ENCODE results near the gene LZTS2.

LZTS2 gene

DNA sequence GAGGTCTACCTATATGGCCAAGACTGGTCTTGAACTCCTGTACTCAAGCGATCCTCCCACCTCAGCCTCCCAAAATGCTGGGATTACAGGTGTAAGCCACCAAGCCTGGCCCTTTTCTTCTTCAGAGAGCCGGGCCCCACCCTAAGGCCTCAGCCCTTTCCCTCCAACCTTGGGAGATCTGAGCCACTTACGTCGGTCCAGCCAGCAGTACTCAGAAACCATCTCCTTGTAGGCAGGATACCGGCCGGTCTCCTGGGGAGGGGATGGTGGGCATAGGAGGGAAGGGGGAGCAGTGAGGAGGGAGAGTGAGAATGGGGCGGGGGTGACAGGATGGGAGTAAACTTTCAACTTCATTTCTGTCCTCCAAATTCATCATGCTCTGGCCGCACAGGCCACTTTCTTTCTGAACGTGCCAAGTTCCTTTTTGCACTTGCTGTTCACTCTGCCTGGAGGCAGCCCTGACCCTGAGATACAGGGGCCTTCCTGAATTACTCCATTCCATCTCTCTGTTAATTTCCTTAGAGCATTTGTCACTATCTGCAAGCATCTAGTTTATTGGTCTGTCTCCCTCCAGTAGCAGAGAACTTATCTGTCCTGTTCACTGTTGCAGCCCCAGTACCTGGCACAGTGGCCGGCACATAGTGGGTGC is 20.9 kb downstream of the LZTS2 start:
- Histone ChIP-seq H3K9ac (ENCODE audit: low read depth, low read length) (no peak overlapping the region), H3K36me3 (ENCODE audit: insufficient read depth, low read depth, low read length) (no peaks in the 10 kb centered on the region), H3K27me3 (ENCODE audit: insufficient read depth, low read length) (peaks cover 53% of the 10 kb centered on the region), H3K4me3 (ENCODE audit: low read length) (no peak overlapping the region), H3K27ac (ENCODE audit: low read length) (no peak overlapping the region), H3K9me3 (ENCODE audit: insufficient read depth, low read depth, low read length) (no peaks in the 10 kb centered on the region), H3K4me1 (ENCODE audit: insufficient read depth, low read length) (no peaks in the 10 kb centered on the region)

DNA sequence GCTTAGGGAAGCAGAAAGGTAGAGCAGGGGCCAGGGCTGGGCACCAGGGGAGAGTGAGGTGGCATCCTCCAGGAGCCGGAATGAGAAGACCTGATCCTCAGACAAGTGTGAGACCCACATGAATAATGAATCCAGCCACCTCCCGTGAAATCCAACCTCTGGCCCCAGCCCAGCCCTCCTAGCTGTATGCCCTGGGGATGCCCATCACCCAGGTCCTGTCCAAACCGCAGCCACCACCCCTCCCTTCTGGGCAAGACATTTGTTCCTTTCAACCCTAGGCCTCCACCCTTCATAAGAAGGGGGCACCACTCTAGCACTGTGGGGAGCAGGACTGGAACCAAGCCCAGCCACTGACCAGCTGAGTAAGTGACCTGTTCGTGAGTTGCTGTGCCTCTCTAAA is 21.6 kb downstream of the LZTS2 start:
- Histone ChIP-seq H3K9me3 (ENCODE audit: insufficient read depth, low read depth, low read length) (no peaks in the 10 kb centered on the region), H3K9ac (ENCODE audit: low read depth, low read length) (no peak overlapping the region), H3K27me3 (ENCODE audit: insufficient read depth, low read length) (peaks cover 46% of the 10 kb centered on the region), H3K36me3 (ENCODE audit: insufficient read depth, low read depth, low read length) (no peaks in the 10 kb centered on the region), H3K4me3 (ENCODE audit: low read length) (no peak overlapping the region), H3K4me1 (ENCODE audit: insufficient read depth, low read length) (no peaks in the 10 kb centered on the region), H3K27ac (ENCODE audit: low read length) (no peak overlapping the region)

DNA sequence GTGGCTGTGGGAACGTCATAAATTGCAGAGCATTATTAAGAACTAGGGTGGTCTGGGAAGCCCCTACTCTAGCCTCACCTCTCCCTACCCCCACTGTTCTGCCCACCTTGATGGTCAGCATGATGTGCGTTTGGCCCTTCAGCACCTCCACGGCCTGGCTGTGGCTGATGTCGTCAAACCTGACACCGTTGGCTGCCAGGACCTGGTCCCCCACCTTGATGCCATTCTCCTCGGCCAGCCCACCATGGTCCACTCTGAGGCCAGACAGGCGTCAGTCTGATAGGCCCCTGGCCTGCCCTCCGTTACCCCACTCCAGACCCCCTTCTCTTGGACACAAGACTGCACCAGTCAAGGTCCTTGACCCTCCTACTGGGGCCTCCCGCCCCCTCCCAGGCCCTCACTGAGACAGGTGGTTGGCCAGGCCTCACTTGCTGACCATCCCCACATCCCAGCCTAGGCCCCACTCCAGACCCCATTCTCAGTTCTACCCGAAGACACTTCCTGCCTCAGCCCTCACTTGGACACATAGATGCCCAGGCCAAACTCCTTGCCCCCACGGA is 22.2 kb downstream of the LZTS2 start:
- no peaks in the 10 kb centered on the region for H3K36me3 ChIP-seq (ENCODE audit: insufficient read depth, low read depth, low read length)
- H3K9ac ChIP-seq (ENCODE audit: low read depth, low read length) = no peak overlapping the region
- no peak overlapping the region for H3K4me3 ChIP-seq (ENCODE audit: low read length)
- H3K4me1 ChIP-seq (ENCODE audit: insufficient read depth, low read length) = no peaks in the 10 kb centered on the region
- peaks cover 41% of the 10 kb centered on the region for H3K27me3 ChIP-seq (ENCODE audit: insufficient read depth, low read length)
- H3K9me3 ChIP-seq (ENCODE audit: insufficient read depth, low read depth, low read length) = no peaks in the 10 kb centered on the region
- H3K27ac ChIP-seq (ENCODE audit: low read length) = no peak overlapping the region

DNA sequence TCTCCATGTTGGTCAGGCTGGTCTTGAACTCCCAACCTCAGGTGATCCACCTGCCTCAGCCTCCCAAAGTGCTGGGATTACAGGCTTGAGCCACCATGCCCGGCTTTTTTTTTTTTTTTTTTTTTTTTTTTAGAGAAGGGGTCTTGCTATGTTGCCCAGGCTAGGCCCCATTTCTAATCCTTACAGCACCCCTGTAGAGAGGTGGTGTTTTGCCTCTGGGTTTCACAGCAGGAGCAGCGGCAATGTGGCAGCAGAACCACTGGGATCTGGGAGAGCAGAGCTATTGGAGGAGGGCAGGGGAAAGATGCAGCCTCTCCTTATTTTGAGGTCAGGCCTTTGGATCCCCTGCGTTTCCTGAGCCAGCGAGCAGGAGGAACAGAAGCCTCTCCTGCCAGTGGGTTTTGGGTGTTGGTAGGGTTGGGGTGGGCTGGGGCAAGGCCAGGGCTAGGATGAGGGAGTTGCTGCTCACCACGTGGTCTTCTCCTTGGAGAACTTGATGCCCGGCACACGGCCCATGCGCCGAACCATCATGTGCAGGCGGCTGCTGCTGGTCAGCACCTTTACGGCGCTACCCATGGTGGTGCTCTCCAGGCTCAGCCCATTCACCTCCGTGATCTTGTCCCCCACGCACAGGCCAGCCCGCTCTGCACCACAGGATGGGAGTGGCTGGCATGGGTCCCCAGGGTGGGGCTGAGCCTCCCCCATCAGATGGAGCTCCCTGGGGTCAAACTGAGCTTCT is 23.5 kb downstream of the LZTS2 start:
- peaks cover 27% of the 10 kb centered on the region for H3K27me3 ChIP-seq (ENCODE audit: insufficient read depth, low read length)
- no peak overlapping the region for H3K27ac ChIP-seq (ENCODE audit: low read length)
- H3K4me1 ChIP-seq (ENCODE audit: insufficient read depth, low read length) = no peaks in the 10 kb centered on the region

DNA sequence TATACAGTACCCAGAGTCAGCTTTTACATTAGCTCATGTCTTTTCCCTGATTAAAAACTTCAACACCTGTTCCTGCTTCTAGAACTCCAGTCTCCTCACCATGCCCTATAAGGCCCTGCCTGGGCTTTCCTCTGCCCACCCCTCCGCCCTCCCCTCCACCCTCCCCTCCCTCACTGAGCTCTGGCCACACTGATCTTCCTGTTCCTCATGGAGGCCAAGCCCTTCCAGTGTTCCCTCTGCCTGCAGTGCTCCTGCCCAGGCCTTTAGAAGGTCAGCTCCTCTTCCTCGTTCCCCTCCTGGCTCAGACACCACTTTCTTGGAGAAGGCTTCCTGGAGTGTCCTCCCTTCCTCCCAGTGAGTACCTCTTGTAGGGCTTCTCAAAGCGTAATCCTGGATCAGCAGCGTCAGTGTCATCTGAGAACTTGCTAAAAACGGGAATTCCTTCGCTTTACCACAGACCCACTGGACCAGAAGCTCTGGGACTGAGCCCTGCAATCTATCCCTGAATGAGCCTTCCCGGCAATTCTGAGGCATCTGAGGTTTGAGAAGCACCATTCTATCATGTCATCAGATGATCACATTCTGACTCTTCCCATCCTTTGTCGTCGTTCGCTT is 27.6 kb downstream of the LZTS2 start:
- peaks cover 4% of the 10 kb centered on the region; the same call in 1 of the 2 replicates for H3K4me1 ChIP-seq (ENCODE audit: insufficient read depth, low read length)
- H3K9me3 ChIP-seq (ENCODE audit: insufficient read depth, low read depth, low read length) = no peaks in the 10 kb centered on the region
- H3K9ac ChIP-seq (ENCODE audit: low read depth, low read length) = no peak overlapping the region
- no peak overlapping the region for H3K27ac ChIP-seq (ENCODE audit: low read length)
- no peaks in the 10 kb centered on the region for H3K36me3 ChIP-seq (ENCODE audit: insufficient read depth, low read depth, low read length)
- no peak overlapping the region for H3K4me3 ChIP-seq (ENCODE audit: low read length)
- H3K27me3 ChIP-seq (ENCODE audit: insufficient read depth, low read length) = peaks cover 36% of the 10 kb centered on the region

More for the DNA sequence above, 23.5 kb downstream of the LZTS2 start:
- Histone ChIP-seq H3K4me3 (ENCODE audit: low read length) (no peak overlapping the region), H3K9me3 (ENCODE audit: insufficient read depth, low read depth, low read length) (no peaks in the 10 kb centered on the region), H3K36me3 (ENCODE audit: insufficient read depth, low read depth, low read length) (no peaks in the 10 kb centered on the region), H3K9ac (ENCODE audit: low read depth, low read length) (no peak overlapping the region)

DNA sequence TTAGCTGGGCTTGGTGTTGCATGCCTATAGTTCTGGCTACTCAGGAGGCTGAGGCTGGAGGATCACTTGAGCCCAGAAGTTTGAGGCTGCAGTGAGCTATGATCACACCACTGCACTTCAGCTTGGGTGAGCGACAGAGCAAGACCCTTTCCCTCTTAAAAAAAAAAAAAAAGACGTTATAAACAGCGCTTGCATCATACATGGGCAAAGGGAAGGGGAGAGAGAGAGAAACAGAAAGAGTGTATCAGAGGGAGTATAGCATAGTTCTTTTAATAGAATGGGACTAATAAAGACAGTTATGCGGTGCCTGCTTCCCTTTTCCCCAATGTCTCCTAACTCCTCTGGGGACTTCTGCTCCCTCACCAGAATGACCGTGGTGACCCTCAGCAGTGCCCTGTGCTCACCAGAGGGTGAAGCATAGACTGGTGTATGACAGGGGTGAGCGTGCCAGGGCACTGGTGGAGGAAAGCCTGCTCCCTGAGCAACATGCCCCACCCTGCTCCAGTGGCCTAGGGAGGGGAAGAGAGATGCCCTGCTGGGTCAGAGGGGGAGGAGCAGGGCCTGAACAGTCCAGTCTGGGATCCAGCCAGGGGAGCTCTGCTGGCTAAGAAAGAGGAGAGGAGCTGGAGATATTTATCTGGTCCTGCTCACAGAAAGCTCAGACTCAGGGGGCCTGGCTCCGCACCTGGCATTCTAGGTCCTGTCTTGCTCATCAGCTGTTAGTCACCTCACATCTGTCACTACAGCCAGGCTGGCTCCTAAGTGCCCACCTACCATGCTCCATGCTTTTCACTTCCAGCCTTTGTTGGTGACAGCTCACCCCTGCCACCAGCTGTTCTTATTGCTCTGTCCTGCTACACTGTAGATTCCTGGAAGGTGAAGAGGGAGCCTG is 29.1 kb downstream of the LZTS2 start:
- no peak overlapping the region for H3K9ac ChIP-seq (ENCODE audit: low read depth, low read length)
- H3K27ac ChIP-seq (ENCODE audit: low read length) = no peak overlapping the region
- H3K4me1 ChIP-seq (ENCODE audit: insufficient read depth, low read length) = peaks cover 12% of the 10 kb centered on the region
- H3K36me3 ChIP-seq (ENCODE audit: insufficient read depth, low read depth, low read length) = no peaks in the 10 kb centered on the region
- H3K4me3 ChIP-seq (ENCODE audit: low read length) = no peak overlapping the region
- H3K27me3 ChIP-seq (ENCODE audit: insufficient read depth, low read length) = peaks cover 49% of the 10 kb centered on the region
- H3K9me3 ChIP-seq (ENCODE audit: insufficient read depth, low read depth, low read length) = no peaks in the 10 kb centered on the region

DNA sequence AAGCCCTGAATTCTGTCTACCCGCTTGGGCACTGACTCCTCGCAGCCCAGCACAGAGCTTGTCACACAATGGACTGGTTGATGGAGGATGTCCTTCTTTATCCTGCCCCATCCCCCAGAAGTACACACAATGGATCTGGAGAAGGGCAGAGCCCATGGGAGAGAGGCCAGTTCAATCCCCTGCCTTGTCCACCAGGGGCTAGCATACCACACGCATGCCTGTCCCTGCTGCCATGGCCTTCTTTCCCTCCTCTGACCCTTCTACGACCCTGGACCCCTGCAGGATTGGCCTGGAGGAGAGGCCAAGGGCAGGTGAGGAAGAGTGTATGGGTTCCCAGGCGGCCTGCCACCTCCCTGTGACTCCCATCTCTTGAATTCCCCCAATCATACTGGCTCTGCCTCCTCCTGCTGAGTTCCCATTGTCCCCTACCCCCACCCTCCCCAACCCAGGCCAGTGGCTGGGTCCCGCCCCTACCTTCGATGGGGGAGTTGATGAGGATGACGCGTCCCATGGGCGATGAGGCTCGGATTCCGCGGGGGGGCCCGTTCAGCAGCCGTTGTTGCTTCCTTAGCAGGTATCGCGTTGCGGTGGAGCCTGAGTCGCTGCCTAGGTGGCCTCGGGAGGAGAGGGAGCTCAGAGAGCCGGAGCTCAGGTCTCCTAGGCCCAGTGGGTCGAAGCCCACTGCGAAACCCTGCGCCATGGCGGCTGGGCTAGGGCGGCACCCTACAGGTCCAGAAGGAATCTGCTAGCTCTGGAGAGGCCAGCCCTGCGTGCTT is 30.1 kb downstream of the LZTS2 start:
- Histone ChIP-seq H3K9ac (ENCODE audit: low read depth, low read length) (no peak overlapping the region), H3K27ac (ENCODE audit: low read length) (no peak overlapping the region), H3K9me3 (ENCODE audit: insufficient read depth, low read depth, low read length) (no peaks in the 10 kb centered on the region), H3K36me3 (ENCODE audit: insufficient read depth, low read depth, low read length) (no peaks in the 10 kb centered on the region), H3K4me1 (ENCODE audit: insufficient read depth, low read length) (peaks cover 12% of the 10 kb centered on the region), H3K4me3 (ENCODE audit: low read length) (no peak overlapping the region), H3K27me3 (ENCODE audit: insufficient read depth, low read length) (peaks cover 59% of the 10 kb centered on the region)

DNA sequence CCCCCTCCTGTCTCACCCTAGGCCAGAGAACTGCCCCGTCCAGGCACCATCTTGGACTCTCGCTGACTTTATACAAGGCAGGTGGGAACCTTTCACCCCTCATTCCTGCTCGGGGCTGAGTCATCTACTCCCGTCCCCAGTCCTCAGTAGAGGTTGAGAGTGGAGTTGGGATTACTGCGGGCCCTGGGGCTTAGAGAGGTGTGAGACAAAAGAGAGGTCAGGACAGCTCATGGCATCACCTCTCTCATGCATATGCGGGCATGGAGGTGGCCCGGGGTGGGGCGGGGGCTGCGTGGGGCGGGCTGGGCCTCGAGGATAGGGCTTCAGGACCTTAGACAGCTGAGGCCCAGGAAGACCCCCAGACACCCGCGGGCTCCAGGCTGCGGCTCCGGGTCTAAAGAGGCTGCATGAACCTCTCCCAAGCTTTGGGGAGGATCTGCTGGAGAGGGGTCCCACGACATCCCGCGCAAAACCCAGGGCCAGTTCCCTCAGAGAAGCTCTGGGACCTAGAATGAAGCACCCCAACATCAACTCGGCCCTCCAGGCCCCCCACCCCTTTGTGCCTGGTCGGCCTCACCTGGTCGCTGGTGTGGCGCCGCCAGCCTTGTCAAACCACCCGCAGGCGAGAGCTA is 31.0 kb downstream of the LZTS2 start:
- H3K9ac ChIP-seq (ENCODE audit: low read depth, low read length) = no peak overlapping the region
- peak overlapping the region; percentile 77 for H3K4me3 ChIP-seq (ENCODE audit: low read length)
- H3K4me1 ChIP-seq (ENCODE audit: insufficient read depth, low read length) = peaks cover 12% of the 10 kb centered on the region

DNA sequence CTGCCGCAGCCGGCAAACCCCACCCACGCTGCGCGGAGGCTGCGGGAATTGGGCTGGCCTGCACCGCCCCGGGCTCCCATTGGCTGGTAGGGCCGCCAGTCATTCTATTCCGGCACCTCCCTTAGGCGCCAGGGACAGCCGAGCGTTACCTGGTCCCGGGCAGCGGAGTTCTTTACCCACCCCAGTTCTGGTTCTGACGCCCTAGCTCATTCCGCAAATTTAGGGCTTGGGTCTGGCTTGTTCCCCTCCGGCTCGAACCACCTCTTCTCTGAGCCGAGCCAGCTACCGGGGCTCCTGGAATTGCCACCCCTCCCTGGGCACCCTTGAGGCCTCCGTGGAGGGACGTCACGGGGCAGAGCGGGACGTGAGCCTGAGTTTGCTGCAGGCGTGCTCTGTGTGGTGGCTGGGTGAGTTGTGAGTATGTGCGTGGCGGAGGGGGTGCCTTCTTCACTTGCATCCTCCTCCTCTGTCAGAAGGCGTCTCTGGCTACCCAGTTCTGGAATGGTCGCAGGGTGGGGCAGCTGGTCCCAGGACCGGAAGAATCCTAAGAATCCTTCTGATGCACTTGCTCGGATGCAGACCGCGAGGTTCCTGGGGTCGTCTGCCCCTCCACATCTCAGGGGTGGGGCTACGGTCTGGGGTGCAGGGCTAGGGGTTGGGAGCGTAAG is 31.7 kb downstream of the LZTS2 start, which contains the start of the genes PDZD7 and SFXN3:
PDZD7 (minus strand) TSS at position 2 of the 668 bp plus-strand sequence. CDS start 910 bp downstream, outside the sequence.
SFXN3 (plus strand) TSS at position 107 of the 668 bp plus-strand sequence. CDS start 3,461 bp downstream, outside the sequence.
- no peaks in the 10 kb centered on the region for H3K36me3 ChIP-seq (ENCODE audit: insufficient read depth, low read depth, low read length)
- peak within 1 kb of the TSS; percentile 77 for H3K4me3 ChIP-seq (ENCODE audit: low read length)
- peaks cover 74% of the 10 kb centered on the region for H3K27me3 ChIP-seq (ENCODE audit: insufficient read depth, low read length)
- H3K9ac ChIP-seq (ENCODE audit: low read depth, low read length) = no peak within 1 kb of the TSS
- H3K4me1 ChIP-seq (ENCODE audit: insufficient read depth, low read length) = peaks cover 12% of the 10 kb centered on the region
- H3K27ac ChIP-seq (ENCODE audit: low read length) = no peak within 1 kb of the TSS
- no peaks in the 10 kb centered on the region for H3K9me3 ChIP-seq (ENCODE audit: insufficient read depth, low read depth, low read length)

More for the DNA sequence above, 31.0 kb downstream of the LZTS2 start:
- H3K36me3 ChIP-seq (ENCODE audit: insufficient read depth, low read depth, low read length) = no peaks in the 10 kb centered on the region
- H3K27ac ChIP-seq (ENCODE audit: low read length) = no peak overlapping the region
- peaks cover 68% of the 10 kb centered on the region for H3K27me3 ChIP-seq (ENCODE audit: insufficient read depth, low read length)
- H3K9me3 ChIP-seq (ENCODE audit: insufficient read depth, low read depth, low read length) = no peaks in the 10 kb centered on the region

Data from iPS-20b (cell line).